GM04503 (cell line): Measurements from ENCODE around the gene SLC44A4.

Source experiments
- DNase-seq: peaks from one replicate; pipeline ENCODE4 v3.0.0-alpha.2; 2012; ENCODE audit warnings: low read depth

The SLC44A4 gene

GRCh38 chr6:31901415-31901952, 22.7 kb upstream of the SLC44A4 start:
- DNase-seq: no peak

GRCh38 chr6:31900917-31901414, 22.2 kb upstream of the SLC44A4 start:
- DNase-seq: no peak

- no peak for DNase-seq
Measured at GRCh38 chr6:31899882-31900722, 21.3 kb upstream of the SLC44A4 start.

GRCh38 chr6:31899215-31899614, 20.4 kb upstream of the SLC44A4 start:
- no peak for DNase-seq

- no peak for DNase-seq
Measured at GRCh38 chr6:31898383-31899011, 19.7 kb upstream of the SLC44A4 start.

- peak; percentile 31 for DNase-seq
Measured at GRCh38 chr6:31897612-31898382, 19.0 kb upstream of the SLC44A4 start, which contains the start of gene EHMT2. EHMT2 (minus strand) TSS chr6:31897698; CDS start chr6:31897677, 21 bp downstream.

- no peak for DNase-seq
Measured at GRCh38 chr6:31896856-31897611, 18.2 kb upstream of the SLC44A4 start.

- DNase-seq: no peak
Measured at GRCh38 chr6:31896493-31896855, 17.7 kb upstream of the SLC44A4 start.

GRCh38 chr6:31892821-31893220, 14.0 kb upstream of the SLC44A4 start:
- no peak for DNase-seq

GRCh38 chr6:31889331-31889972, 10.7 kb upstream of the SLC44A4 start:
- no peak for DNase-seq

- DNase-seq: no peak
Measured at GRCh38 chr6:31888276-31889258, 9.8 kb upstream of the SLC44A4 start.

- DNase-seq: no peak
Measured at GRCh38 chr6:31887173-31888007, 8.6 kb upstream of the SLC44A4 start.

GRCh38 chr6:31886541-31886991, 7.8 kb upstream of the SLC44A4 start:
- no peak for DNase-seq

- no peak for DNase-seq
Measured at GRCh38 chr6:31884528-31885035, 5.8 kb upstream of the SLC44A4 start.

- DNase-seq: no peak
Measured at GRCh38 chr6:31883676-31884075, 4.9 kb upstream of the SLC44A4 start.

- no peak for DNase-seq
Measured at GRCh38 chr6:31882344-31882743, 3.5 kb upstream of the SLC44A4 start.

- DNase-seq: no peak
Measured at GRCh38 chr6:31881136-31881859, 2.5 kb upstream of the SLC44A4 start.

- DNase-seq: no peak
Measured at GRCh38 chr6:31880616-31881015, 1.8 kb upstream of the SLC44A4 start.
